ENCODE results near the gene SUSD6. TPM values are rescaled to one million over a fixed set of nuclear protein-coding genes. Genes with fewer than 3 reads are reported as not detected.

SUSD6 gene
- total and polyA plus RNA-seq, 12 donors = 5.9 to 46.3 (median 25.2) TPM

DNA sequence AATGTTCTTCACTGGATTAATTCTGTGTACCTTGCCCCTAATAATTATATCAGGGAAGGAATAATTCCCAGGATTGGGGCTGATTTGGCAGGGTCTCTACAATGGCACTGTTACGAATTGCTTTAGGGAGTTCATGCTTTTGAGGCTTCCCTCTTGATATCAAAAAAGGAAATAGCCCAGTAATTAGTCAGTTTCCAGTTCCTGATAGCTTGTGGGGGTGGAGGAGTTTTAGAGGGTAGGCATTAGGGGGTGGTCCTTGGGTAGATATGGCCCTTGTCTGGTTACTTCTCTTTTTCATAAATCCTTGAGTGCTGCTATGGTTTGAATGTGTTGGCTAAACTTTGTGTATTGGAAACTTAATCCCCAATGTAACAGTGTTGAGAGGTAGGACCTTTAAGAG lies 149.4 kb downstream of the SUSD6 start:
- intact Hi-C loops (cut with DNase I) = no loop called here
- Histone ChIP-seq H3K36me3 (no peaks in the 10 kb centered on the region), H3K9me3 (no peaks in the 10 kb centered on the region), H3K4me1 (peaks cover 0 to 8% (median 0%) of the 10 kb centered on the region in 9 donors), H3K27me3 (no peaks in the 10 kb centered on the region), H3K4me3 (no peak overlapping the region), H3K27ac (no peak overlapping the region)
- WGBS, 2 donors = 48 to 58% methylated on average over 1 of the region's 1 CpG
- no peak for ATAC-seq
- no peak for DNase-seq
- TF ChIP-seq, protein P1, sequence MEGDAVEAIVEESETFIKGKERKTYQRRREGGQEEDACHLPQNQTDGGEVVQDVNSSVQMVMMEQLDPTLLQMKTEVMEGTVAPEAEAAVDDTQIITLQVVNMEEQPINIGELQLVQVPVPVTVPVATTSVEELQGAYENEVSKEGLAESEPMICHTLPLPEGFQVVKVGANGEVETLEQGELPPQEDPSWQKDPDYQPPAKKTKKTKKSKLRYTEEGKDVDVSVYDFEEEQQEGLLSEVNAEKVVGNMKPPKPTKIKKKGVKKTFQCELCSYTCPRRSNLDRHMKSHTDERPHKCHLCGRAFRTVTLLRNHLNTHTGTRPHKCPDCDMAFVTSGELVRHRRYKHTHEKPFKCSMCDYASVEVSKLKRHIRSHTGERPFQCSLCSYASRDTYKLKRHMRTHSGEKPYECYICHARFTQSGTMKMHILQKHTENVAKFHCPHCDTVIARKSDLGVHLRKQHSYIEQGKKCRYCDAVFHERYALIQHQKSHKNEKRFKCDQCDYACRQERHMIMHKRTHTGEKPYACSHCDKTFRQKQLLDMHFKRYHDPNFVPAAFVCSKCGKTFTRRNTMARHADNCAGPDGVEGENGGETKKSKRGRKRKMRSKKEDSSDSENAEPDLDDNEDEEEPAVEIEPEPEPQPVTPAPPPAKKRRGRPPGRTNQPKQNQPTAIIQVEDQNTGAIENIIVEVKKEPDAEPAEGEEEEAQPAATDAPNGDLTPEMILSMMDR (IDR thresholded peaks at IDR 0.05) = no peak

- Histone ChIP-seq H3K27ac (no peak overlapping the region), H3K4me1 (peaks cover 0 to 26% (median 15%) of the 10 kb centered on the region in 9 donors), H3K9me3 (no peaks in the 10 kb centered on the region), H3K36me3 (peaks cover 0 to 13% (median 10%) of the 10 kb centered on the region in 9 donors), H3K4me3 (no peak overlapping the region), H3K27me3 (no peaks in the 10 kb centered on the region)
- WGBS, 2 donors = 84 to 85% methylated on average over 6 of the region's 6 CpGs
- ATAC-seq (no peak), DNase-seq (no peak)
- intact Hi-C loops (cut with DNase I) = no loop called here
- TF ChIP-seq, protein P1 (IDR thresholded peaks at IDR 0.05) = no peak
Measured at GRCh38 chr14:69763761-69764510, 152.5 kb downstream of the SUSD6 start.

Other genes starting within 250 kb of the SUSD6 start
- gene ERH, start 213.3 kb upstream of the SUSD6 start, total RNA-seq = 100 to 1,000 TPM; 102 to 151 (median 130) TPM
- 100 to 1,000 TPM; 123 to 142 TPM for gene ERH, start 213.3 kb upstream of the SUSD6 start, polyA plus RNA-seq
- gene SLC39A9, start 212.9 kb upstream of the SUSD6 start, total RNA-seq = 10 to 100 TPM; 19.3 to 28.3 (median 22.8) TPM
- gene SLC39A9, start 212.9 kb upstream of the SUSD6 start, polyA plus RNA-seq = 10 to 100 TPM; 11.1 to 13.2 TPM
- under 1 TPM in 8 of 10 donors, not detected in 2; 0.05 to 0.23 (median 0.16) TPM for gene PLEKHD1, start 126.9 kb upstream of the SUSD6 start, total RNA-seq
- under 1 TPM; 0.01 to 0.15 TPM for gene PLEKHD1, start 126.9 kb upstream of the SUSD6 start, polyA plus RNA-seq
- not detected for gene CCDC177, start 36.7 kb upstream of the SUSD6 start, total RNA-seq
- gene CCDC177, start 36.7 kb upstream of the SUSD6 start, polyA plus RNA-seq = under 1 TPM in 1 of 2 donors, not detected in 1; 0.03 TPM
- gene SRSF5, start 155.5 kb downstream of the SUSD6 start, total RNA-seq = 100 to 1,000 TPM; 149 to 221 (median 173) TPM
- 100 to 1,000 TPM; 135 to 310 TPM for gene SRSF5, start 155.5 kb downstream of the SUSD6 start, polyA plus RNA-seq
- not detected for gene SLC10A1, start 185.6 kb downstream of the SUSD6 start, total RNA-seq
- gene SLC10A1, start 185.6 kb downstream of the SUSD6 start, polyA plus RNA-seq = not detected